Right renal pelvis (tissue), 4 donors: Measurements from ENCODE around the gene DNAH10. TPM values are rescaled to one million over a fixed set of nuclear protein-coding genes. Genes with fewer than 3 reads are reported as not detected.
"Not testable (repeated sequence)": the region's sequence is repeated elsewhere in the genome, so short reads cannot be mapped to it uniquely, and the experiment has no call there.

Experiments
- DNase-seq, 4 donors: peaks; one replicate each; pipeline ENCODE4 v3.0.0-alpha.2; 2013; ENCODE audit warnings: low read depth in 4 of 4, low spot score in 3 of 4, missing footprints in 1 of 4
- polyA plus RNA-seq, 4 donors: library from polyadenylated mRNA; unstranded; fragments of 120-200 nt; gene quantifications; one replicate each; pipeline ENCODE4 v1.2.1, GENCODE V29; 2013; ENCODE audit not compliant: insufficient read length in 4 of 4

The DNAH10 gene
- polyA plus RNA-seq, 4 donors: 4.5 to 5.5 (median 4.8) TPM

GRCh38 chr12:123942911-123943648 lies 181.0 kb downstream of the DNAH10 start:
- DNase-seq: no peak

DNA sequence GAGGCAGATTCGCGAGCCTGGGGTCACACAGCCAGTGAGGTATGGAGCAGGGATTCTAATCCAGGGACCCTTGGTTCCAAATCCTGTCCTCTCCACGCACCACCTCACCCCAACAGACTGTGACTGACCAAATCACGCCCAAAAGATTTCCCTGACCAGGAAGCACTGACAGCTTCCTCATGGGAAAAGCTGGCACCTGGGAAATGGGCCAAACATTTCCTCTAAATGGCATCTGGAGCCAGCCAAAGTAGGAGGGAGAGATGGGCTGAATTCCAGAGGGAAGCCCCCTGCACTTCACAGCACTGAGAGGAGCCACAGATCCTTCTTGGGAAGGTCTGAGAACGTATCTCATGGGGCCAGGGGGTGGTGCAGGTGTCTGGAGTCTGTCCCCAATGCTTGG lies 181.7 kb downstream of the DNAH10 start:
- DNase-seq: no peak

GRCh38 chr12:123944696-123945095 lies 182.6 kb downstream of the DNAH10 start:
- DNase-seq: no peak

GRCh38 chr12:123945287-123946151 lies 183.4 kb downstream of the DNAH10 start:
- no peak for DNase-seq

GRCh38 chr12:123946152-123946515 lies 184.0 kb downstream of the DNAH10 start:
- DNase-seq: no peak

DNA sequence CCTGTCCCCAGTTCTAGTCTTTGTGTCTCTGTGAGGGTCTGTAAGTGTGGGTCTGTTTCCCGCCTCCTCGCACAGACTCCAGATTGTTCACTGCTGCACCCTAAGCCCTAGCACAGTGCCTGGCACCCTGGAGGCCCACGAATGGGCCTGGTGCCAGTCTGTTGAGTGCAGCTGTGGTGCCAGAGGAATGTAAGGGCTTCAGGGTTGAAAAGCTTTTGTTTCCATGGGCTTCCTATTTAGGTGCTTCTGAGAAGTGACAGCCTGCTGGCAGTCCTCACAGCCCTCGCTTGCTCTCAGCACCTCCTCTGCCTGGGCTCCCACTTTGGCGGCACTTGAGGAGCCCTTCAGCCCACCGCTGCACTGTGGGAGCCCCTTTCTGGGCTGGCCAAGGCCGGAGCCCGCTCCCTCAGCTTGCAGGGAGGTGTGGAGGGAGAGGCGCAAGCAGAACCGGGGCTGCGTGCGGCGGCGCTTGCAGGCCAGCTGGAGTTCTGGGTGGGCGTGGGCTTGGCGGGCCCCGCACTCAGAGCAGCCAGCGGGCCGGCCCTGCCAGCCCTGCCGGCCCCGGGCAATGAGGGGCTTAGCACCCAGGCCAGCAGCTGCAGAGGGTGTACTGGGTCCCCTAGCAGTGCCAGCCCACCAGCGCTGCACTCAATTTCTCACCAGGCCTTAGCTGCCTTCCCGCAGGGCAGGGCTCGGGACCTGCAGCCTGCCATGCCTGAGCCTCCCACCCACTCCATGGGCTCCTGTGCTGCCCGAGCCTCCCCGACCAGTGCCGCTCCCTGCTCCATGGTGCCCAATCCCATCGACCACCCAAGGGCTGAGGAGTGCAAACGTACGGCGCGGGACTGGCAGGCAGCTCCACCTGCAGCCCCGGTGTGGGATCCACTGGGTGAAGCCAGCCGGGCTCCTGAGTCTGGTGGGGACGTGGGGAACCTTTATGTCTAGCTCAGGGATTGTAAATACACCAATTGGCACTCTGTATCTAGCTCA lies 184.7 kb downstream of the DNAH10 start:
- not testable (repeated sequence) for DNase-seq

- DNase-seq: not testable (repeated sequence)
Measured at GRCh38 chr12:123947531-123947930, 185.4 kb downstream of the DNAH10 start.

DNA sequence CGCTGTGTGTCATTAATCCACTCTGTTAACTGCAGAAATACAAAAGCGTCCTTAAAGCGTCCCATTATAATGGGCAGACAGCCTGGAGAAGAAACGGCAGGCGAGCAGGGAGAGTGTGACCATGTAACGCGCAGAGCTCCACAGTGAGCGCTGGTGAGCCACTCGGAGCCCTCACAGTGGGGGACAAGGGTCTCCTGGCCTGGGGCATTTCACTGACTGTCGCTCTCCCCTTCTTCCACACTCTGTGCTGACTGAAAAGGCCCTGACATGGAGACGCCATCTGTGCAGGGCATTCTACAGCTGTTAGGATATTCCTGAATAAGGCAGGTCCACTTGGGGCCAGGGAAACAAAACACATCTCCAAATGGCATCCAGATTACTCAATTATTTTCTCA lies 186.3 kb downstream of the DNAH10 start:
- no peak for DNase-seq

DNA sequence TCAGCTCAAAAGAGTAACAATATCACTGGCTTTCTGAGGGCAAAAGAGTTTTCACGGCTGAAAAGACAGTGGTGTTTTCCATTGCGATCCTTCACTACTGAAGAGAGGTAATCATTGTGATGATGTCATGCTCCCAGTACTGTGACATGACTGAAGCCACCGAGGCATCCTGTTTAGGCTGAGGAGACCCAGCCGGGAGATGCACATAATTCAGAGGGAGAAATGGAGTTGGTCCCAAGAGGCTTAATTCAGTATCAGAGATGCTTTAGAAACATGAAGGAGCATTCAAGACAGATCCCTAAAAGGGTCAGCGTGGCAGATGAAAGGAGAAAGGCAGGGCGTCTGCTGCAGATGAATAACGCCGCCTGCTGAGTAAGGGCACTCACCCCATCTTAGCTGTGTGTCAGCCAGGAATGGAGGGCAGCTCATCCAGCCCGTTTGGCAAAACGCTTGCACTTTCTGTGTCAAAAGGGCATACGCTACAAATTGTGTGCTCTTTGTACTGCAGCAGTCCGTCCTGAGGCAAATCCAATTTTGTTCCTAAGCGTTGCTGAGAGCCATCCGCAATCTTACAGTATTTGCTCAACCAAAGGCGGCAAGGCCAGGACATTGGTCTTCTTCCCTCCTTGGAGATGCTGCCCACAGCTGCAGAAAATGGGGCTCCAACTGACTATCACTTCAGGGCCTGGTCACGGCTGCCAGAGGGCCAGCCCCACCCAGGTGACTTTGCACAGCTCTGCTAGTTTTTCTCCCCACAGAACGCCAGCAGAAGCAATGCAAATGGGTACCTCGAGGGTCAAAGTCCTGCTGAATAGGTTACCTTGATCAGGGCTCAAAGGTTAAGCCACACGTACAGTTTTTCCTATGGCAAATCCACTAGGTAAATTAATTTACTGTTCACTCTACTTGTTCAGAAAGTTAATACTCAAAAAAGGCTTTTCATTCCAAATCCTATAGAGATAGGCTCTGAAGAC lies 187.0 kb downstream of the DNAH10 start:
- DNase-seq: no peak

GRCh38 chr12:123949770-123950165 lies 187.7 kb downstream of the DNAH10 start:
- no peak for DNase-seq

DNA sequence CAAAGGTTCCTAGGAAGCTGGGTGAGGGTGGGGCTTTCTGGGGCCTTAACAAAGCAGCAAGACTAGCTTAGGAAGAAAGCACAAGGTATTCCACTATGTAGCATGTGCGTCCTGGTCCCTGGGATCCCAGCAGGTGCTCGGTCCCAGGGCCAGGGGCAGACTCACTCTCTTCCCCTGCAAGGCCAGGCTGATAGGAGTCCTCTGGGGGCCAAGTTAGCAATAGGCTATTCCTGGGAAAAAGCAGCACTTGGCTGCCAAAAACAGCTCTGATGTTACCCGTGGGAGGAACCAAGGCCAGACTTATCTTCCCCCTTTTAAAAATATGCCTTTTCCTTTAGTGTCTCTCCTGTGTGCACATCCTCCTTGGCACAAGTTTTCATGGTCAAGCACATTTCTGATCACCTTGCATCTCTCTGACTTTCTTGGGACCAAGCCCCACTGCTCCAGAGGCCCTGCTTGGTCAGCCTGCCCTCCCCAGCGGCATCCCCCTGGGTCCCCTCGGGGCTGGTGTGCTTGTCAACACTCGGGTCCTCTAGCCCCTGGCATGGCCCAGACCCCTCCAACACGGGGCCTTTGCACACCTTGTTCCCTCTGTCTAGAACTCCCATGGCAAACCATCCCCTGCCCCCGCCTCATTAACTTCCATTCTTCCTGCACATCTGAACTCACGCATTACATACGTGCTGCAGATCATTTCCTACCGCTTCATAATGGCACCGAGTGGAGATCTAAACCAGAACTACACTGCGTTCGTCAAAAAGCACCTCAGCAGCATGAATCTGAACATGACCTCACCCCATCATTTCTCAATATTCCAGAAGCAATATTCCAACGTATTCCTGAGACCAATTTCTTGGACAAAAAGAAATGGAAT lies 188.6 kb downstream of the DNAH10 start:
- DNase-seq: no peak

DNA sequence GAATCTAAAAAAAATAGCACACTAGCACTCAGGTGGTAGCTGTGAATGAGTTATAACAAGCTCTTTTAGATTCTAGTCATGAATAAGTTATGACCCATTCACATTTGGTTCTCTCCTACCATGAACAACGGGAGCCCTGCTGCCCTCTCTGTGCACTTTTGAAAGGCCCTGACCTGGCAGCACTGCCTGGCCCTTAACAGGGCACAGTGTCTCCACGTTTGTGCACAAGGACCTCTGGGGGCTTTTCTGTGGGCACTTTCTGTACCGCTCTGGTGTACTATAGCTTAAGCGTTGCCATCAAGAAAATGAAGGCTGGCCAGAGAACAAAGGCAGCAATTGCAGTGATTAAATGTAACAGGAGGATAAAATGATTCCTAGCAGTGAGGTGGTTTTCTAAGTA lies 189.4 kb downstream of the DNAH10 start:
- no peak for DNase-seq

DNA sequence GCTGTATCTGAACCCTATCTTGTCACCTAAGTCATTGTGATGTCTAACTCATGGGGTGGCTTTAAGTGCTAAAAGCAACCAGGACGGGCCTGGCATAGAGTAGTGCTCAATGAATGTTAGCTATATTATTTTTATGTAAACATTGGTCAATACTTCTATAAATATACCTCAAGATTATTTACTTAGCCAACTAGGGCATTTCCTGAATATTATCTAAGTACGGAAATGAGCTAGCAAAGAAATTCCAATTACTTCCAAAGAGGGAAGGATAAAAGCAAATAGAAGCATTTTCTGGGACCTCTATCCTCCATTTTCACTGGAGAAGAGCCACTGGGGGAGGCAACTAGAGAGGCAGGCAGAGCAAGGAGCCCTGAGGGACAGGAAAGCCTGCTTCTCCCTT lies 189.9 kb downstream of the DNAH10 start:
- DNase-seq: no peak

DNA sequence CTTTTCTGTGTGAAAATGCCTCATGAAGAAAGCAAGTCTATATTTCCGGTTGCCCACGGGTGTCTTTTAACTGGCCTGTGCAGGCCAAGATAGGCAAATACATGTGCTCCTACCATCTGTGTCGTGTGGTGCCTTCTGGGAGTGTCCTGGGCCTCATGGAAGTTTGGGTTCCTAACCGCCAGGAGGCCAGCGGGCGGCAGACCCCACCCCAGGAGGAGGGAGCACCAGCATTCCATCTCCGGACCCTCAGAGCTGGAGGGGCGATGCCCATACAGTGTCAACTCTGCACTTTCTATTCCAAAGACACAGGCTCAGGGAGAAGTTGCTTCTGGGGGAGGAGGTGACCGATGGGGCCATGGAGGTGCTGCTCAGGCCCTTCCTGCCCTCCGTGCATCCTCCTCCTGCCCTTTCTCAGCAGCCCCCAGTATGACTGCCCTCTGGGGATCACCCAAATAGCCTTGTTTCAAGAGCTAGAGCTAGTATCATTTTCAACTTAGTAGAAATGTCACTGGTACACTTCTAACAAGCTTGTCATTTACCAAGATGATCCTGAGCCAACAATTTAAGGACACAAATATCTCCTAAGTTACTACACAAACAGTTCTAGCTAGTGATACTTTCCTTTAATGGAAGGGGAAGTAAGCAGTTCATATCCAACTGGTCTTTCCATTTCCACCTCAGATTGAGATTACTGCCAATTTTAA lies 192.7 kb downstream of the DNAH10 start:
- no peak for DNase-seq

GRCh38 chr12:123956249-123956648 lies 194.1 kb downstream of the DNAH10 start:
- no peak for DNase-seq

DNA sequence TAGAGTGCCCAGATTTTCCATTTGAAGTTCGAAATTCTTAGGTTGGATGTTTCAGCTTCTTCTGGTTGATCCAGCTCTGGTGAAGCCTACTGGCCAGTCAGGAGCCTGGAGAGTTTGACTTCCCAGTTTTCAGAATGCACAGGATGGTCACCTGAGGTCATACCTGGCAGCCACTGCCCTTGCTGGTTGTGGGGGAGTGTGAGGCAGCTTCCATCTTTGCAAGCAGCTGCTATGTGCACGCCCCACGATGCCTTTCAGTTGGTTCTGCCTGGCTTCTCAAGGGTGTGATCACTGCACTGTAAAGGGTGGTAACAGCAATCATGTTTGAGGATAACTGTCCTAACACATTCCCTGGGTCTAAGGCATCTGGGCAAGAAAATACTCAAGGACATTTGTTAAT lies 195.1 kb downstream of the DNAH10 start:
- no peak for DNase-seq

- DNase-seq: no peak
Measured at GRCh38 chr12:123958462-123958861, 196.4 kb downstream of the DNAH10 start.

- no peak for DNase-seq
Measured at GRCh38 chr12:123958876-123959275, 196.8 kb downstream of the DNAH10 start.
